ENCODE results near the gene RFWD3.

DNA sequence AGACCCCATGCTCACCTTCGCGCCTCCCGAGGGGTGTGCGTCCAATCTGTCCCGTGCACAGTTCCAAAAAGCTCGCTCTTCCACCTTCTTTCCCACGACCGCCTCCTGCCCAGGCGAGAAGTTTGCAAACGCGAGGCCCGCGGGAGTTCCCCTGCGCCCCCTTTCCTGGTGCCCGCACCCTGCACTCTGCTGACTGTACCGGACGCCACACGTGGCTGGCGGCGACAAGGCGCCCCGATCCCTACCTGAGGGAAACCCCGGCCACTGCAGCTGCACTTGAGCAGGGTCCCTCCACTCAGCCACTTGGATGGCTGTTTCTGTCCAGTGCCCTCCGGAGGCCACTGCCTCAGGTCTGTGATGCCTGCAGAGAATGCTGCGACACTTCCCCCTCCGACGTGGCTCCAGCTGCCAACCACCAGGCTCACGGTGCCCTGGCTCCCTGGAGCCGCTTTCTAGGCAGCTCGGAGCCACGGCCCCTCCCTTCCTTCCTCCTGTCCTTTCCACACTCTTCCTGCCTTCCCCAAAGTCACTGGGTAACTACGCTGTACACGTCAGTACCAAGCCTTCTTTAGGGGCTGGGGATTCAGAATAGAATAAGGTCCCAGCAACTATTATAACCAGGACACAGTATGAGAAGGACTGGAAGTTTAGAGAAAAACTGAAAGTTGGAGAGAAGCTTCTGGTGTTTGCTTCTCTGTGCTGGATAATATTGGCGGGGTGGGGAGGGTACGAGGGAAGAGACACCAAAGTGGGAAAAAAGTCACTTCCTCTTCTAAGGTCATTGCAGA, 34.0 kb upstream of the RFWD3 start, which contains the start of gene MLKL:
- TF ChIP-seq, protein P1, sequence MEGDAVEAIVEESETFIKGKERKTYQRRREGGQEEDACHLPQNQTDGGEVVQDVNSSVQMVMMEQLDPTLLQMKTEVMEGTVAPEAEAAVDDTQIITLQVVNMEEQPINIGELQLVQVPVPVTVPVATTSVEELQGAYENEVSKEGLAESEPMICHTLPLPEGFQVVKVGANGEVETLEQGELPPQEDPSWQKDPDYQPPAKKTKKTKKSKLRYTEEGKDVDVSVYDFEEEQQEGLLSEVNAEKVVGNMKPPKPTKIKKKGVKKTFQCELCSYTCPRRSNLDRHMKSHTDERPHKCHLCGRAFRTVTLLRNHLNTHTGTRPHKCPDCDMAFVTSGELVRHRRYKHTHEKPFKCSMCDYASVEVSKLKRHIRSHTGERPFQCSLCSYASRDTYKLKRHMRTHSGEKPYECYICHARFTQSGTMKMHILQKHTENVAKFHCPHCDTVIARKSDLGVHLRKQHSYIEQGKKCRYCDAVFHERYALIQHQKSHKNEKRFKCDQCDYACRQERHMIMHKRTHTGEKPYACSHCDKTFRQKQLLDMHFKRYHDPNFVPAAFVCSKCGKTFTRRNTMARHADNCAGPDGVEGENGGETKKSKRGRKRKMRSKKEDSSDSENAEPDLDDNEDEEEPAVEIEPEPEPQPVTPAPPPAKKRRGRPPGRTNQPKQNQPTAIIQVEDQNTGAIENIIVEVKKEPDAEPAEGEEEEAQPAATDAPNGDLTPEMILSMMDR (IDR thresholded peaks at IDR 0.05), result peak in 1 of 5 experiments; percentile 8
- TF ChIP-seq POLR2A (IDR thresholded peaks at IDR 0.05), result no peak
